Esophagus muscularis mucosa (tissue), 4 donors: ENCODE results near the gene IKZF2. TPM values are rescaled to one million over a fixed set of nuclear protein-coding genes. Genes with fewer than 3 reads are reported as not detected.

Experiments
- DNase-seq: peaks from one replicate; pipeline ENCODE4 v3.0.0-alpha.2; 2017; ENCODE audit errors: extremely low spot score
- H3K27ac ChIP-seq, 4 donors: fragments of 200-600 bp; sonication (generic); replicated peaks in 1 of 4; 1 replicate in 3 of 4; 2 replicates in 1 of 4; pipeline ENCODE4 v1.5.1; 2016 to 2019; ENCODE audit warnings: mild to moderate bottlenecking in 1 of 4
- H3K27me3 ChIP-seq, 4 donors: fragments of 200-600 bp; sonication (generic); one replicate each; pipeline versions ENCODE4 v1.5.1 to v1.6.0; 2016 to 2019
- H3K36me3 ChIP-seq, 4 donors: fragments of 200-600 bp; sonication (generic); one replicate each; pipeline ENCODE4 v1.5.1; 2016 to 2019
- H3K4me1 ChIP-seq, 4 donors: fragments of 200-600 bp; sonication (generic); one replicate each; pipeline ENCODE4 v1.5.1; 2016 to 2019
- H3K4me3 ChIP-seq, 4 donors: fragments of 200-600 bp; sonication (generic); 1 replicate in 2 of 4; 2 replicates in 2 of 4; pipeline ENCODE4 v1.5.1; 2016 to 2019; ENCODE audit warnings: mild to moderate bottlenecking in 4 of 4, moderate library complexity in 1 of 4
- H3K9me3 ChIP-seq, 4 donors: fragments of 200-600 bp; sonication (generic); 1 replicate in 3 of 4; 2 replicates in 1 of 4; pipeline ENCODE4 v1.5.1; 2016 to 2019
- CTCF ChIP-seq, 3 experiments: fragments of 200-600 bp in 2 of 3; fragments of 450-650 bp in 1 of 3; sonication (generic) in 2 of 3; IDR thresholded peaks; one replicate each; pipeline ENCODE4 v1.5.1; 2017 to 2019; ENCODE audit warnings: antibody characterized with exemption in 3 of 3, mild to moderate bottlenecking in 2 of 3, moderate library complexity in 1 of 3
- EP300 ChIP-seq: sonication (generic); formaldehyde crosslinking; IDR thresholded peaks from one replicate; pipeline ENCODE4 v1.6.1; 2017; ENCODE audit warnings: antibody characterized with exemption
- POLR2A ChIP-seq: fragments of 450-650 bp; IDR thresholded peaks from one replicate; pipeline ENCODE4 v1.6.1; 2017; ENCODE audit warnings: antibody characterized with exemption, moderate library complexity, mild to moderate bottlenecking, low read depth
- POLR2AphosphoS5 ChIP-seq, 2 donors: sonication (generic); formaldehyde crosslinking; IDR thresholded peaks; one replicate each; pipeline ENCODE4 v1.6.1; 2017; ENCODE audit warnings: antibody characterized with exemption in 2 of 2
- WGBS: methylation state at CpG from one replicate; pipeline ENCODE4 v1.1.5; 2018; 5-methylcytosine and 5-hydroxymethylcytosine counted together
- intact Hi-C: fragments of 100-400 bp; cut with DNase I; formaldehyde crosslinking; loops from one replicate; pipeline ENCODE4 v1.15.1; 2023
- total RNA-seq, 4 donors: library from RNA; depleted of rRNA; stranded (reverse); fragments of >200 nt; gene quantifications; one replicate each; pipeline versions ENCODE4 v1.1.0 to v1.2.1, GENCODE V29; 2016

The IKZF2 gene
- total RNA-seq, 4 donors from 2014 or later: 6.5 to 11.2 (median 8.8) TPM

- peaks cover 9 to 36% (median 21%) of the 10 kb centered on the region in 4 donors for H3K4me1 ChIP-seq
- TF ChIP-seq CTCF (IDR thresholded peaks at IDR 0.05): no peak
- no peak for TF ChIP-seq EP300
- TF ChIP-seq POLR2A: no peak
- TF ChIP-seq POLR2AphosphoS5 (IDR thresholded peaks at IDR 0.05): no peak
- intact Hi-C loops: no loop called here
- no peaks in the 10 kb centered on the region for H3K9me3 ChIP-seq
- H3K27ac ChIP-seq: peak overlapping the region in 3 of 4 donors; percentile 12 to 21 (median 15)
- 26% methylated on average over 3 of the region's 3 CpGs for WGBS
- H3K27me3 ChIP-seq: no peaks in the 10 kb centered on the region
- no peaks in the 10 kb centered on the region for H3K36me3 ChIP-seq
- peak overlapping the region in 3 of 4 donors; percentile 0 to 10 (median 0) for H3K4me3 ChIP-seq
- no peak for DNase-seq
Observed at GRCh38 chr2:213001297-213001910, 150.0 kb downstream of the IKZF2 start.

- TF ChIP-seq EP300 (no peak), POLR2A (no peak), POLR2AphosphoS5 (IDR thresholded peaks at IDR 0.05) (no peak), CTCF (IDR thresholded peaks at IDR 0.05) (no peak)
- H3K4me3 ChIP-seq: no peak overlapping the region
- no peak for DNase-seq
- H3K4me1 ChIP-seq: peaks cover 9 to 25% (median 13%) of the 10 kb centered on the region in 4 donors
- H3K27me3 ChIP-seq: no peaks in the 10 kb centered on the region
- no peaks in the 10 kb centered on the region for H3K9me3 ChIP-seq
- no peaks in the 10 kb centered on the region for H3K36me3 ChIP-seq
- H3K27ac ChIP-seq: no peak overlapping the region
- intact Hi-C loops: no loop called here
- WGBS: 89% methylated on average over 2 of the region's 2 CpGs
Observed at GRCh38 chr2:212998626-212999359, 152.6 kb downstream of the IKZF2 start.

- no peaks in the 10 kb centered on the region for H3K36me3 ChIP-seq
- TF ChIP-seq CTCF (IDR thresholded peaks at IDR 0.05) (no peak), POLR2AphosphoS5 (IDR thresholded peaks at IDR 0.05) (no peak), POLR2A (no peak), EP300 (no peak)
- DNase-seq: no peak
- peaks cover 9 to 25% (median 12%) of the 10 kb centered on the region in 4 donors for H3K4me1 ChIP-seq
- intact Hi-C loops: no loop called here
- H3K27ac ChIP-seq: no peak overlapping the region
- 78% methylated on average over 3 of the region's 3 CpGs for WGBS
- H3K4me3 ChIP-seq: no peak overlapping the region
- no peaks in the 10 kb centered on the region for H3K27me3 ChIP-seq
- no peaks in the 10 kb centered on the region for H3K9me3 ChIP-seq
Observed at GRCh38 chr2:212997526-212998020, 153.8 kb downstream of the IKZF2 start.

- Histone ChIP-seq H3K4me1 (peaks cover 0 to 11% (median 3%) of the 10 kb centered on the region in 4 donors), H3K4me3 (no peak overlapping the region), H3K36me3 (no peaks in the 10 kb centered on the region), H3K27ac (no peak overlapping the region), H3K27me3 (no peaks in the 10 kb centered on the region), H3K9me3 (no peaks in the 10 kb centered on the region)
- intact Hi-C loops: no loop called here
- WGBS: 74% methylated on average over 2 of the region's 2 CpGs
- TF ChIP-seq POLR2A: no peak
- TF ChIP-seq EP300: no peak
- TF ChIP-seq CTCF (IDR thresholded peaks at IDR 0.05): no peak
- no peak for TF ChIP-seq POLR2AphosphoS5 (IDR thresholded peaks at IDR 0.05)
- no peak for DNase-seq
Observed at GRCh38 chr2:212995920-212996319, 155.5 kb downstream of the IKZF2 start.
